H1 (cell line): Measurements from ENCODE around the gene RBFA. TPM values are rescaled to one million over a fixed set of nuclear protein-coding genes. Genes with fewer than 3 reads are reported as not detected.

Experiments
- CTCF ChIA-PET: fragments of 300-600 bp; sonication (Branson Sonifier 250); formaldehyde crosslinking; loops from one replicate; lab custom pipeline; 2021; ENCODE audit not compliant: partially characterized antibody; lab: Charles Lee
- POLR2A ChIA-PET: fragments of 300-600 bp; sonication (Branson Sonifier 250); formaldehyde crosslinking; loops from one replicate; lab custom pipeline; 2021; ENCODE audit warnings: inconsistent platforms; ENCODE audit not compliant: partially characterized antibody; lab: Charles Lee
- DNase-seq, 2 experiments: peaks; one replicate each; pipeline versions ENCODE4 v3.0.0 to v3.0.0-alpha.2; 2010 to 2022; ENCODE audit warnings: low spot score in 2 of 2, low read depth in 1 of 2, mixed read lengths in 1 of 2
- FAIRE-seq: peaks from 2 replicates; lab custom pipeline; 2011; peaks lifted over from hg19 to GRCh38; lab: Jason Lieb, UNC
- H2AFZ ChIP-seq: 2 replicates; pipeline ENCODE4 v1.8.1; 2012; ENCODE audit warnings: low read length, inconsistent platforms
- H2AK5ac ChIP-seq: 2 replicates; pipeline ENCODE4 v1.6.1; 2013; ENCODE audit warnings: low read depth, low read length
- H2BK120ac ChIP-seq: replicated peaks from 2 replicates; pipeline ENCODE3; 2013; ENCODE audit warnings: low read depth, low read length, inconsistent platforms
- H2BK12ac ChIP-seq: 2 replicates; pipeline ENCODE4 v1.6.1; 2013; ENCODE audit warnings: low read depth, low read length
- H2BK15ac ChIP-seq: 2 replicates; pipeline ENCODE4 v1.6.1; 2013; ENCODE audit warnings: low read length
- H2BK20ac ChIP-seq: 2 replicates; pipeline ENCODE4 v1.6.1; 2013; ENCODE audit warnings: low read length
- H2BK5ac ChIP-seq: 2 replicates; pipeline ENCODE4 v1.6.1; 2013; ENCODE audit warnings: low read depth, low read length
- H3K14ac ChIP-seq: 2 replicates; pipeline ENCODE4 v1.6.1; 2013; ENCODE audit warnings: inconsistent platforms; ENCODE audit not compliant: insufficient read length
- H3K18ac ChIP-seq: 2 replicates; pipeline ENCODE4 v1.6.1; 2013; ENCODE audit warnings: low read length; ENCODE audit errors: extremely low read depth
- H3K23ac ChIP-seq: 2 replicates; pipeline ENCODE4 v1.6.1; 2013; ENCODE audit warnings: inconsistent platforms; ENCODE audit not compliant: insufficient read length
- H3K23me2 ChIP-seq: 2 replicates; pipeline ENCODE4 v1.6.1; 2013; ENCODE audit warnings: low read depth, low read length
- H3K27ac ChIP-seq: 2 replicates; pipeline ENCODE4 v1.6.1; 2011; ENCODE audit warnings: low read depth, low read length, inconsistent platforms
- H3K27me3 ChIP-seq, 4 experiments: replicated peaks in 1 of 4; 1 replicate in 1 of 4; 2 replicates in 3 of 4; pipeline versions ENCODE4 v1.6.1 to v1.8.1; 2011 to 2013; ENCODE audit warnings: low read length in 3 of 4, mild to moderate bottlenecking in 3 of 4, inconsistent platforms in 2 of 4, mixed read lengths in 2 of 4, moderate library complexity in 1 of 4; ENCODE audit not compliant: control insufficient read depth in 3 of 4, insufficient read depth in 3 of 4; ENCODE audit errors: extremely low read depth in 1 of 4
- H3K36me3 ChIP-seq, 4 experiments: 2 replicates each; pipeline versions ENCODE4 v1.6.1 to v1.8.1; 2011 to 2013; ENCODE audit warnings: mild to moderate bottlenecking in 4 of 4, low read length in 3 of 4, moderate library complexity in 2 of 4, control low read depth in 1 of 4, inconsistent platforms in 1 of 4; ENCODE audit not compliant: insufficient read depth in 4 of 4, control insufficient read depth in 2 of 4
- H3K4ac ChIP-seq: replicated peaks from 2 replicates; pipeline ENCODE3; 2013; ENCODE audit warnings: low read length, low read depth, mixed read lengths, inconsistent platforms; ENCODE audit not compliant: insufficient read length
- H3K4me1 ChIP-seq, 4 experiments: replicated peaks in 1 of 4; 1 replicate in 1 of 4; 2 replicates in 3 of 4; pipeline versions ENCODE4 v1.6.1 to v1.8.1; 2011 to 2013; ENCODE audit warnings: low read length in 3 of 4, inconsistent platforms in 2 of 4, mixed read lengths in 1 of 4; ENCODE audit not compliant: insufficient read depth in 4 of 4, control insufficient read depth in 3 of 4
- H3K4me2 ChIP-seq, 2 experiments: 2 replicates each; pipeline versions ENCODE4 v1.6.1 to v1.8.1; 2011 to 2013; ENCODE audit warnings: low read depth in 2 of 2, low read length in 2 of 2, control low read depth in 1 of 2, inconsistent platforms in 1 of 2, mild to moderate bottlenecking in 1 of 2; ENCODE audit not compliant: insufficient read depth in 1 of 2
- H3K4me3 ChIP-seq, 4 experiments: fragments of 200-600, 300-600 bp in 1 of 4; sonication (generic), shearing (Covaris generic), sonication (Bioruptor Twin) in 1 of 4; 2 replicates each; pipeline versions ENCODE4 v1.5.1 to v1.8.1; 2011 to 2016; ENCODE audit warnings: low read length in 4 of 4, low read depth in 3 of 4, control low read depth in 2 of 4, inconsistent platforms in 2 of 4, mild to moderate bottlenecking in 2 of 4, mixed read lengths in 1 of 4, moderate library complexity in 1 of 4; ENCODE audit not compliant: insufficient read depth in 2 of 4; ENCODE audit errors: extremely low read depth in 1 of 4
- H3K56ac ChIP-seq: replicated peaks from 2 replicates; pipeline ENCODE3; 2013; ENCODE audit warnings: low read depth, mild to moderate bottlenecking, mixed read lengths, low read length, inconsistent platforms; ENCODE audit not compliant: insufficient read length
- H3K79me1 ChIP-seq: 2 replicates; pipeline ENCODE4 v1.6.1; 2013; ENCODE audit warnings: low read depth, low read length, control low read depth
- H3K79me2 ChIP-seq, 2 experiments: 2 replicates each; pipeline versions ENCODE4 v1.6.1 to v1.8.1; 2012 to 2013; ENCODE audit warnings: low read length in 2 of 2, mild to moderate bottlenecking in 2 of 2, inconsistent platforms in 1 of 2; ENCODE audit not compliant: insufficient read depth in 2 of 2, control insufficient read depth in 1 of 2
- H3K9ac ChIP-seq, 4 experiments: replicated peaks in 1 of 4; 1 replicate in 1 of 4; 2 replicates in 3 of 4; pipeline versions ENCODE4 v1.6.1 to v1.8.1; 2011 to 2013; ENCODE audit warnings: low read depth in 3 of 4, low read length in 3 of 4, control low read depth in 2 of 4, mild to moderate bottlenecking in 2 of 4, moderate library complexity in 2 of 4, inconsistent platforms in 1 of 4; ENCODE audit errors: extremely low read depth in 1 of 4
- H3K9me3 ChIP-seq, 2 experiments: 2 replicates each; pipeline versions ENCODE4 v1.6.1 to v1.8.1; 2012 to 2013; ENCODE audit warnings: mild to moderate bottlenecking in 2 of 2, moderate library complexity in 2 of 2, control low read depth in 1 of 2, inconsistent platforms in 1 of 2, low read depth in 1 of 2, low read length in 1 of 2, mixed read lengths in 1 of 2; ENCODE audit not compliant: insufficient read depth in 2 of 2
- H4K20me1 ChIP-seq, 2 experiments: replicated peaks in 1 of 2; 2 replicates each; pipeline versions ENCODE3 to v1.8.1; 2011 to 2013; ENCODE audit warnings: inconsistent platforms in 2 of 2, low read length in 2 of 2, mild to moderate bottlenecking in 1 of 2; ENCODE audit not compliant: insufficient read depth in 2 of 2, control insufficient read depth in 1 of 2
- H4K5ac ChIP-seq: 2 replicates; pipeline ENCODE4 v1.6.1; 2013; ENCODE audit warnings: low read length, low read depth, mixed read lengths, inconsistent platforms; ENCODE audit not compliant: insufficient read length
- H4K8ac ChIP-seq: 2 replicates; pipeline ENCODE4 v1.8.0; 2013; ENCODE audit warnings: mild to moderate bottlenecking, moderate library complexity, low read length, inconsistent platforms; ENCODE audit not compliant: insufficient read depth; ENCODE audit errors: extremely low read depth
- H4K91ac ChIP-seq: replicated peaks from 2 replicates; pipeline ENCODE3; 2013; ENCODE audit warnings: low read length, mixed read lengths, inconsistent platforms; ENCODE audit not compliant: insufficient read length
- ASH2L ChIP-seq: fragments of 200-600, 300-600 bp; sonication (generic); IDR thresholded peaks from one replicate; pipeline ENCODE4 v1.7.1; 2017; ENCODE audit warnings: low read length
- BCL11A ChIP-seq, 2 experiments: IDR thresholded peaks; one replicate each; pipeline ENCODE4 v1.6.1; 2011; ENCODE audit warnings: low read depth in 2 of 2, low read length in 2 of 2, mild to moderate bottlenecking in 2 of 2
- BRCA1 ChIP-seq: IDR thresholded peaks from 2 replicates; pipeline ENCODE4 v1.6.1; 2012; ENCODE audit warnings: low read depth, low read length, improper control_type of control experiment
- CTCF ChIP-seq, 3 experiments: IDR thresholded peaks; 1 replicate in 2 of 3; 2 replicates in 1 of 3; pipeline versions ENCODE4 v1.5.1 to v1.6.1; 2011; ENCODE audit warnings: low read length in 3 of 3, mild to moderate bottlenecking in 3 of 3, inconsistent platforms in 2 of 3, low read depth in 1 of 3, moderate library complexity in 1 of 3; ENCODE audit not compliant: insufficient read depth in 1 of 3; ENCODE audit errors: control extremely low read depth in 1 of 3
- EGR1 ChIP-seq: IDR thresholded peaks from 2 replicates; pipeline ENCODE4 v1.6.1; 2011; ENCODE audit warnings: low read depth, low read length, borderline replicate concordance
- EP300 ChIP-seq, 2 experiments: IDR thresholded peaks; 1 replicate in 1 of 2; 2 replicates in 1 of 2; pipeline ENCODE4 v1.6.1; 2011 to 2012; ENCODE audit warnings: low read depth in 2 of 2, low read length in 2 of 2, mild to moderate bottlenecking in 2 of 2, borderline replicate concordance in 1 of 2, inconsistent platforms in 1 of 2, moderate library complexity in 1 of 2
- SP1 ChIP-seq: IDR thresholded peaks from 2 replicates; pipeline ENCODE4 v1.6.1; 2011; ENCODE audit warnings: low read depth, low read length
- TAF1 ChIP-seq: IDR thresholded peaks from 2 replicates; pipeline ENCODE4 v1.6.1; 2011; ENCODE audit warnings: mild to moderate bottlenecking, low read depth, low read length
- USF2 ChIP-seq: IDR thresholded peaks from 2 replicates; pipeline ENCODE4 v1.6.1; 2011; ENCODE audit warnings: low read length, improper control_type of control experiment
- YY1 ChIP-seq: IDR thresholded peaks from 2 replicates; pipeline ENCODE4 v1.6.1; 2011; ENCODE audit warnings: low read depth, mild to moderate bottlenecking, low read length
- WGBS, 2 experiments: shearing (Covaris generic) in 1 of 2; methylation state at CpG; one replicate each; pipeline versions ENCODE4 v1.1.6 to v1.1.7; 2013 to 2015; ENCODE audit warnings: low lambda C conversion rate in 2 of 2, mixed read lengths in 2 of 2, inconsistent platforms in 1 of 2, low coverage in 1 of 2, missing lambda C conversion rate in 1 of 2; ENCODE audit not compliant: insufficient replicate concordance in 2 of 2, insufficient coverage in 1 of 2, insufficient read length in 1 of 2; ENCODE audit errors: extremely low coverage in 1 of 2, missing lambda C conversion rate in 1 of 2; 5-methylcytosine and 5-hydroxymethylcytosine counted together
- polyA plus RNA-seq, 7 experiments: library from polyadenylated mRNA; depleted of rRNA in 3 of 7; stranded (reverse) in 5 of 7; unstranded in 2 of 7; fragments of >200 nt in 5 of 7; fragments of 200-250 nt in 2 of 7; gene quantifications; 1 replicate in 5 of 7; 2 replicates in 1 of 7; 4 replicates in 1 of 7; pipeline versions ENCODE4 v1.2.1 to v1.2.3, GENCODE V29; 2011 to 2013; ENCODE audit warnings: missing spikeins in 2 of 7, mixed read lengths in 2 of 7
- total RNA-seq: library from RNA; stranded (reverse); fragmentation: NEBNext Ultra II Directional; extraction: Animal tissue kit (Norgen Biotek cat#: 25700); gene quantifications from 2 replicates; pipeline ENCODE4 v1.2.1, GENCODE V29; 2021

RBFA gene
- total and polyA plus RNA-seq, 2 of the 8 experiments (the other 6 are each of a cell fraction or from before 2014, with no cell fraction given), result 19.2 to 29.5 TPM

- H4K20me1 ChIP-seq, result peaks cover 25 to 30% of the 10 kb centered on the region in 2 experiments
- WGBS, 2 experiments, result 93% methylated on average over 12 of the region's 12 CpGs; no CpG with 5 or more reads in 1 of the 2 experiments
- peaks cover 5% of the 10 kb centered on the region; the same call in 1 of the 2 replicates for H3K23me2 ChIP-seq
- H3K79me2 ChIP-seq, result peaks cover 50 to 80% of the 10 kb centered on the region in 2 experiments
- no peak overlapping the region for H2BK20ac ChIP-seq
- no peak overlapping the region for H2BK12ac ChIP-seq
- H3K79me1 ChIP-seq, result peaks cover 15% of the 10 kb centered on the region; the same call in 1 of the 2 replicates
- no peak overlapping the region for H3K4me2 ChIP-seq
- H3K9ac ChIP-seq, result no peak overlapping the region
- H2BK15ac ChIP-seq, result no peak overlapping the region
- peaks cover 3 to 27% (median 8%) of the 10 kb centered on the region in 4 experiments; a peak in 5 of 8 replicates for H3K36me3 ChIP-seq
- ChIA-PET CTCF (interaction anchor here (0.6 to 3.1 kb wide), 11 partner anchors 9 to 440 kb away, joined by 3 to 11 read pairs (median 3); no protein-coding TSS in a partner anchor), POLR2A (interaction anchor here (0.7 to 3.7 kb wide), 9 partner anchors 9 to 805 kb away, joined by 3 to 18 read pairs (median 3); partner anchors contain the start of gene RBFA)
- no peak overlapping the region for H3K23ac ChIP-seq
- H3K18ac ChIP-seq, result no peak overlapping the region
- H4K91ac ChIP-seq, result no peak overlapping the region
- no peak overlapping the region for H2AK5ac ChIP-seq
- no peak overlapping the region for H4K8ac ChIP-seq
- DNase-seq (no peak), FAIRE-seq (no peak)
- no peak overlapping the region for H2BK5ac ChIP-seq
- H3K4me1 ChIP-seq, result peaks cover 0 to 5% (median 2%) of the 10 kb centered on the region in 4 experiments; a peak in 2 of 7 replicates
- H3K27me3 ChIP-seq, result no peaks in the 10 kb centered on the region
- no peaks in the 10 kb centered on the region for H3K9me3 ChIP-seq
- no peak overlapping the region for H2AFZ ChIP-seq
- H3K27ac ChIP-seq, result no peak overlapping the region
- H3K14ac ChIP-seq, result no peak overlapping the region
- no peak overlapping the region for H3K4ac ChIP-seq
- H2BK120ac ChIP-seq, result no peak overlapping the region
- no peak overlapping the region for H3K4me3 ChIP-seq
- no peak overlapping the region for H4K5ac ChIP-seq
- no peak overlapping the region for H3K56ac ChIP-seq
- TF ChIP-seq EGR1 (no peak), YY1 (no peak), CTCF (IDR thresholded peaks at IDR 0.05; ENCODE audit: control extremely low read depth in 1 of 3, insufficient read depth in 1 of 3, low read depth in 1 of 3, low read length in 3 of 3) (no peak), EP300 (IDR thresholded peaks at IDR 0.05; ENCODE audit: borderline replicate concordance in 1 of 2, low read depth in 2 of 2, low read length in 2 of 2) (no peak), ASH2L (no peak), SP1 (no peak), USF2 (no peak), BCL11A (IDR thresholded peaks at IDR 0.05; ENCODE audit: low read depth in 2 of 2, low read length in 2 of 2) (no peak), TAF1 (no peak), BRCA1 (no peak)
Measured at GRCh38 chr18:79985172-79985571, 49.1 kb upstream of the RBFA start.
